ENCODE measurements around the gene FGGY.

The FGGY gene

GRCh38 chr1:59323879-59324278, 27.0 kb downstream of the FGGY start:
- Histone ChIP-seq H3K4me3 (ENCODE audit: low read depth, low read length) (no peak overlapping the region), H3K36me3 (no peaks in the 10 kb centered on the region), H3K27me3 (no peaks in the 10 kb centered on the region), H3K4me1 (no peaks in the 10 kb centered on the region), H3K9me3 (no peaks in the 10 kb centered on the region)
- DNase-seq, result no peak
- TF ChIP-seq CTCF (IDR thresholded peaks at IDR 0.05; ENCODE audit: low read depth, low read length), result no peak

GRCh38 chr1:59328353-59328752, 31.5 kb downstream of the FGGY start:
- H3K4me1 ChIP-seq, result no peaks in the 10 kb centered on the region
- no peak for DNase-seq

DNA sequence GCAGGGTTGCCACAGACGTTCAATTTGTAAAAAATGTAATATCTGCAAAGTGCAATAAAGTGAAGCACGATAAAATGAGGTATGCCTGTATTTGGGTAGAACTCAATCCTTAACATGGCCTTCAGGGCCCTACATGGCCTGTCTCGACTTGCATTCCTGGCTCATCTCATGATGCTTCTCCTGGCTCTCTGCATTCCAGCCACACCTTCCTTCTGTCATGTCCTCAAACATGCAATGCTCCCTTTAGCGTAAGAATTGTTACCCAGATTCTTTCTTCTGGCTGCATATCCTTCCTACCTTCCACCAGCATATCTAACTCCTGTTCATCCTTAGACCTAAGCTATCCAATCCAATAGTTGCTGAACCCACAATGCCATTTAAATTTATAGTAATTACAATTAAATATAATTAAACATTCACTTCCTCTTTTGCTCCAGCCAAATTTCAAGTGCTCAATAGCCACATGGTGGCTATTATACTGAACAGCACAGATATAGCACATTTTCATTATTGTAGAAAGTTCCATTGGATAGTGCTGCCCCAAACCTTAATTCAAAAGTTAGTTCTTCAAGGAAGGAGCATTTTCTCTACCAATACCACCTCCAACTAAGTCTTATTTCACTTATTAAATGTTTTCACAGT, 32.6 kb downstream of the FGGY start:
- H3K27me3 ChIP-seq, result no peaks in the 10 kb centered on the region
- no peaks in the 10 kb centered on the region for H3K36me3 ChIP-seq
- TF ChIP-seq CTCF (IDR thresholded peaks at IDR 0.05; ENCODE audit: low read depth, low read length), result no peak
- H3K4me3 ChIP-seq (ENCODE audit: low read depth, low read length), result no peak overlapping the region
- H3K9me3 ChIP-seq, result no peaks in the 10 kb centered on the region
- no peaks in the 10 kb centered on the region for H3K4me1 ChIP-seq
- DNase-seq, result no peak

More at GRCh38 chr1:59328353-59328752, 31.5 kb downstream of the FGGY start:
- H3K4me3 ChIP-seq (ENCODE audit: low read depth, low read length), result no peak overlapping the region
- no peaks in the 10 kb centered on the region for H3K9me3 ChIP-seq
- no peak for TF ChIP-seq CTCF (IDR thresholded peaks at IDR 0.05; ENCODE audit: low read depth, low read length)
- H3K36me3 ChIP-seq, result no peaks in the 10 kb centered on the region
- no peaks in the 10 kb centered on the region for H3K27me3 ChIP-seq

- H3K9me3 ChIP-seq, result no peaks in the 10 kb centered on the region
- DNase-seq, result no peak
- no peak for TF ChIP-seq CTCF (IDR thresholded peaks at IDR 0.05; ENCODE audit: low read depth, low read length)
- no peaks in the 10 kb centered on the region for H3K27me3 ChIP-seq
- H3K4me1 ChIP-seq, result no peaks in the 10 kb centered on the region
- H3K36me3 ChIP-seq, result no peaks in the 10 kb centered on the region
- no peak overlapping the region for H3K4me3 ChIP-seq (ENCODE audit: low read depth, low read length)
Observed at GRCh38 chr1:59331686-59332620, 35.1 kb downstream of the FGGY start.

DNA sequence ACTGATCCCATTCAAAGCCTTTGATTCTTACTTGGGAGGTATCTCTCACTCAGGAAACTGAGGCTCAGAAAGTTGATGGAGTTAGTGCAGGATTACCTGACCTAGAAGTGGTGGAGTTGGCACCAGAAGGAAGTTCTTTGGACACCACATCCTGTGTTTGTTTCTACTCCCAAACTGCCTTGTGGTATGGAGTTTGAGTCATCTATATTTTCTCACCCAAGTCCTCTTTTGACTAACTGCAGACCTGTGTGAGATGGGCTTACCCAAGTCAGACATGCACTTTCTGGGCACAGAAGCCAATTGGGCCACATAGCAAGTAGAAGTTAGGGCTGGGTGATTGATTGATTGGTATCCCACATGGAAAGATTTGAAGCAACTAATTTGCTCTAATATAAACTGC, 36.1 kb downstream of the FGGY start:
- Histone ChIP-seq H3K4me1 (no peaks in the 10 kb centered on the region), H3K27me3 (no peaks in the 10 kb centered on the region), H3K4me3 (ENCODE audit: low read depth, low read length) (no peak overlapping the region), H3K36me3 (no peaks in the 10 kb centered on the region), H3K9me3 (no peaks in the 10 kb centered on the region)
- DNase-seq, result no peak
- TF ChIP-seq CTCF (IDR thresholded peaks at IDR 0.05; ENCODE audit: low read depth, low read length), result no peak
